Left hindlimb (tissue), 1 donor: ENCODE measurements around the gene ASB3.
"Not testable (repeated sequence)": the region's sequence is repeated elsewhere in the genome, so short reads cannot be mapped to it uniquely, and the experiment has no call there.

Experiments used
- DNase-seq: peaks from one replicate; pipeline ENCODE4 v3.0.0-alpha.2; 2018

The ASB3 gene, protein sequence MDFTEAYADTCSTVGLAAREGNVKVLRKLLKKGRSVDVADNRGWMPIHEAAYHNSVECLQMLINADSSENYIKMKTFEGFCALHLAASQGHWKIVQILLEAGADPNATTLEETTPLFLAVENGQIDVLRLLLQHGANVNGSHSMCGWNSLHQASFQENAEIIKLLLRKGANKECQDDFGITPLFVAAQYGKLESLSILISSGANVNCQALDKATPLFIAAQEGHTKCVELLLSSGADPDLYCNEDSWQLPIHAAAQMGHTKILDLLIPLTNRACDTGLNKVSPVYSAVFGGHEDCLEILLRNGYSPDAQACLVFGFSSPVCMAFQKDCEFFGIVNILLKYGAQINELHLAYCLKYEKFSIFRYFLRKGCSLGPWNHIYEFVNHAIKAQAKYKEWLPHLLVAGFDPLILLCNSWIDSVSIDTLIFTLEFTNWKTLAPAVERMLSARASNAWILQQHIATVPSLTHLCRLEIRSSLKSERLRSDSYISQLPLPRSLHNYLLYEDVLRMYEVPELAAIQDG

DNA sequence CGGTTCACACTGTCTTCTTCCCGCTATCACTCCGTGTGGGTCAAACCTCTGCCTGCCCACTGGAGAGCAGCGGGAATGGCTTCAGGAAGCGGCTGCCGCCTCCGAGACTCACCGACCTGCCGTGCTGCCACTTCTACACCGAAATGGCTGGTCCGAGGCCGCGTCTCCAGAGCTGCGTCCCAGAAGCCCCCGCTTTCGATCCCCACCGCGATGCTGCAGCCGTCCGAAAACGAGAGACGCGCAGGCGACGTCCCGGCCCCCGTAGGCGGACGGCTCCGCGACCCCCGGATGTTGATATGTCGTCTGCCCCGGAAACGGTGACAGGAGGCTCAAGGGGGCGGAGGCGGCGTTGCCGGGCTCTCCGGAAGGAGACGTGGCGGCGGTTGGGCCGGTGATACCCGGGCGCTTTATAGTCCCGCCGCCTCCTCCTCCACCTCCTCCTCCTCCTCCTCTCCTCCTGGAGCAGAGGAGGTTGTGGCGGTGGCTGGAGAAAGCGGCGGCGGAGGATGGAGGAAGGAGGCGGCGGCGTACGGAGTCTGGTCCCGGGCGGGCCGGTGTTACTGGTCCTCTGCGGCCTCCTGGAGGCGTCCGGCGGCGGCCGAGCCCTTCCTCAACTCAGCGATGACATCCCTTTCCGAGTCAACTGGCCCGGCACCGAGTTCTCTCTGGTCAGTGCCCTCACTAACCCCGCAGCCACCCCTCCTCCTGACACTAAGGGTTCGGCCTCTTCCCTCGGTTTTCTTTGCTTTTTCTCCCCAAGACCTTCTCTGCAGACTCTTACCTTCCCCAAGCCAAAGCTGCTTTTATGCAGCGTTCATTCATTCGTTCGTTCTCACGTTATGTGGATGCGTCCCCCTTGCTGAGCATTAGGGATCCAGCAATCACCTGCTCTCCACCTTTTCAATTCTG lies at the start of gene ASB3, which contains the start of gene ERLEC1:
TSS of gene ASB3 (minus strand) at position 249 of the 909 bp plus-strand sequence. CDS start 21,381 bp downstream, outside the sequence.
TSS of gene ERLEC1 (plus strand) at position 340 of the 909 bp plus-strand sequence. CDS start at position 507, 167 bp downstream.
- DNase-seq = peak; percentile 95

DNA sequence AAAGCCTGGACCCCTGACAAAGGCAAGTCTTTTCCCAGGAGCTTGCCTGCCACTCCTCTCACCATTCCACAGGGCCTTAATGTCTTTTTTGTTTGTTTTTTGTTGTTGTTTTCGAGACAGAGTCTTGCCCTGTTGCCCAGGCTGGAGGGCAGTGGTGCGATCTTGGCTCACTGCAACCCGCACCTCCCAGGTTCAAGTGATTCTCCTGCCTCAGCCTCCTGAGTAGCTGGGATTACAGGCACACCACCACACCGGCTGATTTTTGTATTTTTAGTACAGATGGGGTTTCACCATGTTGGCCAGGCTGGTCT lies 43.2 kb upstream of the ASB3 start:
- DNase-seq = not testable (repeated sequence)

DNA sequence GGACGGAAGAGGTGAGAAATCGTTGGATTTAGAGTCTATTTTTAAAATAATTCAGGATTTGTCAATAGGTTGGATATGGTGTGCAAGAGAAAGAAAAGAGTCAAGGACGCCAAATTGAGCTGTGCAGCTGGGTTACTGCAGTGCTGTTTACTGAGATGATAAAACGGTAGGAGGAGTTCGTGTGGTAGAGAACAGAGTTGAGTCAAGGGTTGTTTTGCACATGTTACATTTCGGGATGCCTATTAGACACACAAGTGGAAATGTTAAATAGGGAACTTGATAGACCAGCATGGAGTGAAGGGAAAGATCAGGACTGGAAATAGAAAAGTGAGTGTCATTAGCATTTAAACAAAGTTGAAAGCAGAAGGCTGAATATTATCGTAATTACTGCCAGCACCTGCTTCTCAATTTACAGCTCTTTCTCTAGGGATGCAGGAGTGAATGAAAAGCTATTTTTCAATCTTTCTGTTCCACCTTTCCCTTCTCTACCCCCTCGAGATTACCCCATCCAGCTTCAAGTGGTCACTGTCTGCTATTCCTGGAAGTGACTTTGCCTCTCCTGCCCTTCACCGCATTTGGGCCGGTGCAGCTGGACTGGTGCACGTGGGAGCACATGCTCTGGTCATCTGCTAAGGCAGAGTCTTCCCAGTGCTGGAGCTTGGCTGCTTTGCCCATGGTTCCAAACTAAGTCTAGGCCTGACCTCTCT lies 42.7 kb upstream of the ASB3 start:
- no peak for DNase-seq

DNA sequence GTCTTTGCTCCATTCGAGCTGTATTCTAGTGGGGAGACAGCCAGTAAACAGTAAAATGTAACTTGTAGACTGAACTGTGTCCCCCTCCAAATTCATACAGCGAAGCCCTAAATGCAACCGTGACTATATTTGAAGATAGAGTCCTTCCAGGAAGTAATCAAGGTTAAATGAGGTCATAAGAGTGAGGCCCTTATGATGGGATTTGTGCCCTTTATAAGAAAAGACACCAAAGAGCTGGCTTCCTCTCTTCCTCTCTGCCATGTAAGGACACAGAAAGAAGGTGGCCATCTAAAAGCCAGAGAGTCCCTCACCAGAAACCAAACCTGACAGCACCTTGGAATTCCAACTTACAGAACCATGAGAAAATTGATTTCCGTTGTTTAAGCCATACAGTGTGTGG lies 41.6 kb upstream of the ASB3 start:
- no peak for DNase-seq

DNA sequence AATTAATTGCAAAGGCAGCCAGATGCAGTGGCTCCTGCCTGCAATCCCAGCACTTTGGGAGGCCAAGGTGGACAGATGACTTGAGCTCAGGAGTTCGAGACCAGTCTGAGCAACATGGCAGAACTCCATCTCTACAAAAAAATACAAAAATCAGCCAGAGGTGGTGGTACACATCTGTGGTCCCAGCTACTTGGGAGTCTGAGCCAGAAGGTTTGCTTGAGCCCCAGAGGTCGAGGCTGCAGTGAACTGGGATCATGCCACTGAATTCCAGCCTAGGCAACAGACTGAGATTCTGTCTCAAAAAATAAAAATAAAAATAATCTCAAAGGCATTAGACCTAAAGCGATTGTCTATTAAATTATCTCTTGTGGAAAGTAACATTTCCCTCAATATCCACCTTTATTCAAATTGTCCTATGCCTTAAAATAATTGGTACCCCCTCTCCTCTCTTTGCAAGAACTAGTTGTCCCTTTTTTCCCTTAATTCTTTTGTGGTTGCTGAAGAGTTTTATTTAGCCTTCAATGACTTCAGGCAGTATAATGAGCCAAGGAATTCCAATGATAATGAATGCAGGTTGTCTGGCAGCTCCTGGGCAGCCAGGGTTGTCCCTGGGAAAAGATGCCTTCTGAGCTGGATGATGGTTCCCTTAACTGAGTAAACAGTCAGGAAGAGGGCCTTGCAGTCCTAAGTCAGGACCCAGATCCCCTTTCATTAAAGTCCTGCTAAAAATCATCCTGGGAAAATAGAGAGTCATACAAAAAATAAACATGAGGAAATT lies 40.8 kb upstream of the ASB3 start:
- DNase-seq = no peak

DNA sequence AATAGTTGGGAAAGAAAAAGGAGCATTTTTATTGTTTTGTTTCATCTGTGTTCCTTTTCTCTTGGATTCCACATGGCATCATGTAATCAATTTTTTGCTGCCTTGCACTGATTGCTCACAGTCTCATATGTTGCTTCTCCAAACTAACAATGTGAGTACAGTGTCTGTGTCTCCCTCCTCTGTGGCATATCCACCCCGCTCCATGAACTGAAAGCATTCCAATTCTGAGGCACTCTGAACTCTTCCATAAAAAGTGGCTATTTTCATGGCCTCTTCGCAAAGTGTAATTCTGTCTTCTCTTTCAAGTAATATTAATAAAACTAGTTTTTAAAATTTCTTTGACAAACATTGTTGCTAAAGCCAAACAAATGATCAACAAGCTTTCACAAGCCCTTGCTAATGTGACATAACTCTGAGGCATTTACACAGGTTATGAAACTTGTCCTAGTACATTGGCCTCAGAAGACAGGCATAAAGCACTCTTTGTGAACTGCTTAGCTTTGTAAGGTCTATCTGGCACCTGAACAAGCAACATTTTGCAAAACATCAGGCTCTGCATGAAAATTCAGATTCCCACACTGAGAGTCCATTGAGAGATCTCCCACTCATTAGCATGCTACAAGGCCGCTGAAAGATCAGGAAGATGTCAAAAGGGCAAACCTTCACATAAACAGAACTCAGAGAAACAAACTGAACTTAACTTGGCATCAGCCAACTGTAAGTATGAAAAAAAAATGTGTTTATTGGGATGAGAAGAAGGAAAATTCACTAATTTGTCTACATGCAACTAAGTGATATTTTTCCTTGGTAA lies 40.0 kb upstream of the ASB3 start:
- no peak for DNase-seq

DNA sequence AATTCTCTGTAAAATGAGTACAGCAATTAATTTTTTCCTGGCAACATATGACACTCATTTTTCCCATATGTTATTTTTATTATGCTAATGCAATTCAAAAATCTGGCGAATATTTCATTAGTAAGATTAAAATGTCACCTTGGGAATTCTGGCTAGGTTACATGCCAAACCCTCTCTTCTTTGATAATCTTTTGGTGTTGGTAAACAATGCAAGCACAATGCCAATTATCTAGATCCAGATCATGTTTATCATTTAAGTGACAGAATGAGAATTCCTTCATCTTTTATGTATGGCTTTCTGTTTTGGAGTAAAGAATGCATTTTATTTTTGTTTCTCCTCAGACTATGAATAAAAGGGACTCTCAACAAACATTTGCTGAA lies 39.3 kb upstream of the ASB3 start:
- DNase-seq = no peak

DNA sequence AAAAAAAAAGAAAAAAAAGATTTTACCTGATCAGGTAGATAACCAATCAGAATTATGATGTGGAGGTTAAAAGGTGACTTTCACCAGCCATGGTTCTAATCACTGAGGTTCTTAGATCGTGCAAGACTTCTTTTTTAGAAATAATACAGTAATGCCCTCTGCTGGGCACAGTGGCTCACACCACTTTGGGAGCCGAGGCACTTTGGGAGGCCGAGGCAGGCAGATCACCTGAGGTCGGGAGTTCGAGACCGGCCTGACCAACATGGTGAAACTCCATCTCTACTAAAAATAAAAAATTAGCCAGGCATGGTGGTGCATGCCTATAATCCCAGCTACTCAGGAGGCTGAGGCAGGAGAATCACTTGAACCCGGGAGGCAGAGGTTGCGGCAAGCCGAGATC lies 36.9 kb upstream of the ASB3 start:
- not testable (repeated sequence) for DNase-seq

DNA sequence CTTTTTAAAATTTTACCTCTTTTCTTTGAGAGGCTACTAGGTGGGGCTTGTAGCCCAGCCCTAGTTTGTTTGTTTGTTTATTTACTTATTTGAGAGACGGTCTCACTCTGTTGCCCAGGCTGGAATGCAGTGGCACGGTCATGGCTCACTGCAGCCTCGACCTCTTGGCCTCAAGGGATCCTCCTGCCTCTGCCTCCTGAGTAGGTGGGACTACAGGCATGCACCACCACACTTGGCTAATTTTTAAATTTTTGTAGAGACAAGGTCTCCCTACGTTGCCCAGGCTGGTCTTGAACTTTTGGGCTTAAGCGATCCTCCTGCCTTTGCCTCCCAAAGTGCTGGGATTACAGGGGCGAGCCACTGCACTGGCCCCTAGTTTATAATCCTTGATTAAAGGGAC lies 35.1 kb upstream of the ASB3 start:
- no peak for DNase-seq

DNA sequence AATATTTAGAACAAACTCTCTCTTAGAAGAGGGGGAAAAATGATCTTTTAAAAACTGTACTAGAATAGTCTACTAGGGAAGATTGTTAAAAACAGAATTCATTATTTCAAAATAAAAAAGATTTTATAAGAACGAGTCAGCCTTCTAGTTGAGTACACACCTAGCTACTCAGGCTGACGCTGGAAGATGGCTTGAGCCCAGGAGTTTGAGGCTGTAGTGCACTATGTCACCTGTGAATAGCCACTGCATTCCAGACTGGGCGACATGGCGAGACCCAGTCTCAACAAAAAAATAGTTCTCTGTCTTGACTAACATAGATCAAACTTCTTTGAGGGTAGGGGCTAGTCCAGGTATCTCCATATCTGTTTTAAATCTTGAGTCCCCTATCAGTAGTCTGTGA lies 34.0 kb upstream of the ASB3 start:
- DNase-seq = no peak

DNA sequence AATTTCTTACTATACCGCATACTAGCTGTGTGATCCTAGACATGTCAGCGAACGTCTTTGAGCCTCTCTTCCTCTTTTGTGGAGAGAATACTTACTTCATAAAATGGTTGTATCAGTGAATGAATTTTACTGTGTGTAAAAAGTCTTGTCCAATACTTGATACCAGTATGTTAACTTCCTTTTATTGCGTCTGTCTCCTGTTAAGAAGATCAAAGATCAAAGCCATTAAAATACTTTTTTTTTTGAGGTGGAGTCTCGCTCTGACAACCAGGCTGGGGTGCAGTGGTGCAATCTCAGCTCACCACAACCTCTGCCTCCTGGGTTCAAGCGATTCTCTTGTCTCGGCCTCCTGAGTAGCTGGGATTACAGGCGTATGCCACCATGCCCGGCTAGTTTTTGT lies 33.3 kb upstream of the ASB3 start:
- DNase-seq = no peak

DNA sequence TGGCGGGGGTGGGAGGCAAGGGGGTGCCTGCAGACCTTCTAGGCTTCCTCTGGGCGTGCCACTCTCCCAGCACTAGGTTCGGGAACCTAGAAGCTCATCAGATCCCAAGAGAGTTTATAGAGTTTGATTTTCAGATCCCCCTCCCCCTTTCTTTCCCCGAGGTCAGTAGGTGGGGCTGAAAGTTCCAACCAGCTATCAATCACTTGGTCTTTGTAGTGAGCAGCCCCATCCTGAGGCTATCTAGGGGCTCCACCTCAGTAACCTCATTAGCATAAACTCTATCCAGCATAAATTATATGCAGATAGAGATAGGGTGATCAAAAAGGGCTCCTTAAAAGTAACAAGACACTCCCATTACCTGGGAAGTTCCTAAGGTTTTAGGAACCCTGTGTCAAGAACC lies 32.9 kb upstream of the ASB3 start:
- no peak for DNase-seq

DNA sequence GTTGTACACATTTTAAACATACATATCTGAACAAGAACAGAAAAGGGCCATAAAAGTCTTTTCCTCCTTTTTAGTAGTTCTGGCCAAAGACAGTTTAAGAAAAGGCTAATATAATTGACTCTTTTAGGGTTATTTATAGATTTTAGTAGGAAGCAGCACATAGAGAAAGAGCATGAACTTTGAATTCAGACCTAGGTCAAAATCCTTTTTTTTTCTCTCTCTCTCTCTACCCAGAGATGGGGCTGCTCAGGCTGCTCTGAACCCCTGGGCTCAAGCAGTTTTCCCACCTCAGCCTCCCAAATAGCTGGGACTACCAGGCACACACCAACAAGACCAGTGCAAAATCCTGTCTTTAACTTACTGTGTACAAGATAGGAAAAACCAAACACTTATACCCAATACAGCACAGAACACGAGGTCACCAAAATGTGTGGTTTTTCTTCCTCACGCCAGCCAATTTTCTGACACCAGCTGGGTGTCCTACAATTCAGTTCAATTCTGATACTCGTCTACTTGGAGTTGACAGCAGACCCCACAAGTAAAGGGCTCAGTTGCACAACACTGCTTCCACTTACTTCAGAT lies 32.2 kb upstream of the ASB3 start:
- no peak for DNase-seq

DNA sequence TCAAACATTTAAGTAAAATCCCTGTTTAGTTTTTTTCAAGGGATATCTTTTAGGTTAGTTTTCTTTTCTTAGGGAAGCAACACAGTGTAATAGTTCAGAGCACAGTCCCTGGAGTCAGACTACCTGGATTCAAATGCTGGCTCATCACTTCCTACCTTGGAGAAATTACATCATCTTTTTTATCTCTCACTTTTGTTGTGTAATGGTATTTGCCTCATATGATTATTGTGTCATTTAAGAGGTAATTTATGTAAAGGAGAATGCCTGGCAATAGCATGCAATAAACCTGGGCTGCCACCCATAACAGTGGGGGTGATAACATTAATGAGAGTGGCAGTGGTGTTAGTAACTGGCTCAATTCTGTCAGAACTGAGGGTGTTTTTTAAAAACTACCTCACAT lies 26.4 kb upstream of the ASB3 start:
- DNase-seq = no peak

DNA sequence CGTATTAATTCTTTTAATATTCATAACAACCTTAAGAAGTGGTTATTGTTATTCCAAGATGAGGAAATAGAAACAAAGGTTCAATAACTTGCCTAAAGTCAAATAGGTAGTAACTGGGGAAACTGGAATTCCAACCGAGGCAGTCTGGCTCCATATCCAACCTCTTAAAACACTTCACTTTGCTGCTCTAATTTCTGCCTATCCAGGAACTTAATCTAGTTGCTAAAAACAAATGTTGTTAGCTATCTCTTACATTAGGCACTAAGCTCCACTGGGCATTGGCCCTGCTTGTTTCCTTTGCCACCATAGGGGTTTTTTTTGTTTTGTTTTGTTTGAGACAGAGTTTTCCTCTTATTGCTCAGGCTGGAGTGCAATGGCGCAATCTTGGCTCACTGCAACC lies 24.8 kb upstream of the ASB3 start:
- no peak for DNase-seq

DNA sequence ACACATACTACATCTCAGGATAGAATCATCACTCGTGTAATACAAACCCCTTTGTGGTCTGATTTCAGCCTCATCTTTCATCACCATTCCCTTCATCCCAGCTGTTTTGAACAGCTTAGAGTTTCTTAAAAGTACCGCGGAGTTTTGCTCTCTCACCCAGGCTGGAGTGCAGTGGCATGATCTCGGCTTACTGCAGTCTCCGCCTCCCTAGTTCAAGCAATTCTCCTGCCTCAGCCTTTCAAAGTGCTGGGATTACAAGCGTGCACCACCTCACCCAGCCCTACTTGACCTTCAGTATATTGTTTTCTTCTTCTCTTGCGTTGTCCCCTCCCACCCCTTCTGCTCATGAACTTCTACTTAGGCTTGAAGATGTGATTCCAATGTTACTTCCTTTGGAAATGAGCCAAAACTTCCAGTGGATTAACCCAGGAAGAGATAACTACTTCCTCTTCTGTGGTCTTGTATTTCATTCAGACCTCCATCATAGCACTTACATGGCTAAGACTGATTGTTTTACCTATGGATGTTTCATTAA lies 15.9 kb upstream of the ASB3 start:
- DNase-seq = no peak

DNA sequence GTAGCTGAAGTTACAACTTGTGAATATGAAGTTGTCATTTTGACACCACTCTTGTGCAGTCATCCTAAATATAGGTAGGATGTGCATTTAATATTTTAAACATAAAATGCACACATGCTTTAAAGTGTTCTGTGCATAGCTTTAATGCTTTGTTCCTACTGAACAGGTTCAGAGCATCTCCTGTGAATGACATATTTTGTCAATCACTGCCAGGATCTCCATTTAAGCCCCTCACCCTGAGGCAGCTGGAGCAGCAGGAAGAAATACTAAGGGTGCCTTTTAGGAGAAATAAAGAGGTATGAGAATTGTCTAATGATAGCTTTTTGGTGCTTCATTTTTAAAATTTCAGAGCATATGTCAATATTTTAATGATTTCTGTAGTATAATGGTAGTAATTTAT lies 14.8 kb upstream of the ASB3 start:
- DNase-seq = no peak

DNA sequence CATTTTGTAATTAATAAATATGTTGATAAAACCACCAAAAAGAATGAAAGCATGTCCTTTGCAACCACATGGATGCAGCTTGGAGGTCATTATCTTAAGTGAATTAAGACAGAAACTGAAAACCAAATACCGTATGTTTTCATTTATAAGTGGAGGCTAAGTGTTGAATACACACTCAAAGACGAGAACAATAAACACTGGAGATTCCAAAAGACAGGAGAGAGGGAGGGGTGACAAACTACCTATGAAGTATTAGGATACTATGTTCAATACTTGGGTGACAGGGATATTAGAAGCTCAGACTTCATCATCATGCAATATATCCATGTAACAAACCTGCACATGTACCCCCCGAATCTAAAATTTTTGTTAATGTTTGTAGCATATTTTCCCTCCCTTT lies 7.1 kb upstream of the ASB3 start:
- DNase-seq = no peak

DNA sequence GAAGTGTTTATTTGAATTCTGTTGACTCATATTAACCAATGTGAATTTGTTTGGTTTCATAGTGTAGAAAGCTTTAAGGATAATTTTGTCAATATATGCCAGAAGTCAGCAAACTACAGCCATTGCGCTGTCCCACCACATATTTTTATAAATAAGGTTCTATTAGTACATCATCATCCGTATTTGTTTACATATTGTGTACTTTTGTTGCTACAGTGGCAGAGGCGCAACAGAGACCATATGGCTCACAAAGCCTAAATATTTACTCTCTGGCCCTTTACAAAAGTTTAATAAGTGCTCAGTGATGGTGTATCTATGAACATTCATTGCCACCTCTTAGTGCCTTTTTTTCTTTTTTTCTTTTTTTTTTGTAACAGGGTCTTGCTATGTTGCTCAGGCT lies 6.5 kb upstream of the ASB3 start:
- DNase-seq = no peak

DNA sequence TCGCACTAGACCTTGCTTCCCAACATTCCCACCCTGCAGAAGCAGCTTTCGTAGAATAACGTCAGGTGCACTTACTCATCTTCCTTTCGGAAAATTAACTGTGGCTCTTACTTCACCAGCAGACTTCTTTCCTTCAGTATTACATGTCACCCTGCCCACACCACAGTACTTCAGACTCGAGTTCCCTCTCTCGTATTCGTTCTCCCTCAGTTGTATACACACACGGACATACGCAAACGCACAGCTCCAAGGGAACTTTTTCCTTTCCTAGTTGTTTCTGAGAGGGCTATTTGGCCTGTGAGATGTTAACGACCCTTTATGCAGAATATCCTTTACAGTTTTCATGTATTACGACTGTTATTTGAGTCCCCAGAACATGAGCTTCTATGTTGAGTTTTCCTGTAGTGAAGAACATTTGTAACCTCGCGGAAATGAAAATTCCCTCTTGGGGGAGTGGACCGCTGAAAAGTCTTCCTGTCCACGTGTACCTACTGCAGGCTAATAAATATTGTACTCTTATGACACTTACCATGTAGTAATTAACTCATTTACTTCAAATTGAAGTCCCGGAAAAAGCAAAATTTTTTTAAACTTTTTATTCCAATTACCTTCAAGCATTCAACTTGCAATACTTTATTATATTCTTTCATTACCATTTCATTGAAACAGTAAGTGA lies 999 bp upstream of the ASB3 start:
- no peak for DNase-seq
